GM18867 (cell line): ENCODE measurements around the gene TMEM94.

Source experiments
- ATAC-seq: cut with Tn5 transposase; IDR thresholded peaks from one replicate; pipeline ENCODE4 v1.9.1; 2021; ENCODE audit warnings: mild to moderate bottlenecking, moderate library complexity; ENCODE audit not compliant: unreplicated experiment

The TMEM94 gene

DNA sequence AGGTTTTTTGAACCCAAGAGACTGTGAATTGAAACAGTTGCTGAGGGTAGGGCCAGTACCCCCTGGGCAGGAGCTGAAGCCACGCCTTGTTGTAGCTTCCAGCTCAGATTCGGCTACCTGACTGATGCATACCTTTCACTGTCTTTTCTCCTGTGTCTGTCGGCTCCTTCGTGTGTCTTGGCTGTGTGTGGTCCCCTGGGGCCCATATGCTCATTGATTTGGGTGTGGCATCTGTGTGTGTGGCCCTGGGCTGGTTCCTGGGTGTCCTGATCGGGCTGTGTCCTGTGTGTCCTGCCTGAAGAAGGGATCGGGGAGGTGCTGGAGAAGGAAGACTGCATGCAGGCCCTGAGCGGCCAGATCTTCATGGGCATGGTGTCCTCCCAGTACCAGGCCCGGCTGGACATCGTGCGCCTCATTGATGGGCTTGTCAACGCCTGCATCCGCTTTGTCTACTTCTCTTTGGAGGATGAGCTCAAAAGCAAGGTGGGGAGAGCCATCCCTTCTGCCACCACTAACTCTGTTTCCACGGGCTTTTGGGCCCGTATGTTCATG, 38.0 kb downstream of the TMEM94 start:
- ATAC-seq: no peak

DNA sequence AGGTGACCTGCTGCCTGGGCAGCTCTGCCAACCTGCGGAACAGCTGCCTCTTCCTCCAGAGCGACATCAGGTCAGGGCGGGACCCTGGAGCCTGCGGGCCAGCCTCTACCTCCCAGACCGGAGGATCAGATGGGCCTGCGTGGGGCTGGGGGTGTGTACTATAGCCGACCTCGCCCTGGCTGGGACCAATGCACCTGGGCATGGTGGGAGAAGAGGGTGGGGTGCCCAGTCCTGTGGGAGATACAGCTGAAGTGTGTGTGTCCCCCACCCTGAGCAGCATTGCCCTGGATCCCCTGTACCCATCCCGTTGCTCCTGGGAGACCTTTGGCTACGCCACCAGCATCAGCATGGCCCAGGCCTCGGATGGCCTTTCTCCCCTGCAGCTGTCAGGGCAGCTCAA, 39.6 kb downstream of the TMEM94 start:
- ATAC-seq: no peak

DNA sequence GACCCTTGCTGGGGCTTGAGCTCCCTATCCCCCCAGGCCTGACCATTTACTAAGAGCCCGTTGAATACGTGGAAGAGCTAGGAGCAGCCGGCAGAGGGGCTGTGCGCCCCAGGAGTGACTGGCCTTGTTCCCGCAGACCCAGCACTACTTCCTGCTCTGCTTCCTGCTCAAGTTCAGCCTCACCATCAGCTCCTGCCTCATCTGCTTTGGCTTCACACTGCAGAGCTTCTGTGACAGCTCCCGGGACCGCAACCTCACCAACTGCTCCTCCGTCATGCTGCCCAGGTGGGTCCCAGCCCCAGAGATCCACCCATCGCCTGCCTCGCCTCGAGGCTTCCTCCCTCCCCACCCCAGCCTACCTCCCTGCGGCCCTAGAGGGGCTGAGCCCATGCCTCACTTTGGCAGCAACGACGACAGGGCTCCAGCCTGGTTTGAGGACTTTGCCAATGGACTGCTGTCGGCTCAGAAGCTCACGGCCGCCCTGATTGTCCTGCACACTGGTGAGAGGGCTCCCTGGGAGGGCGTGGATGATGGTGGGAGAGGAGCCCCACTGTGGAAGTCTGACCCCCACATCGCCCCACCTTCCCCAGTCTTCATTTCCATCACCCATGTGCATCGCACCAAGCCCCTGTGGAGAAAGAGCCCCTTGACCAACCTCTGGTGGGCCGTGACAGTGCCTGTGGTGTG, 41.7 kb downstream of the TMEM94 start:
- ATAC-seq: no peak

DNA sequence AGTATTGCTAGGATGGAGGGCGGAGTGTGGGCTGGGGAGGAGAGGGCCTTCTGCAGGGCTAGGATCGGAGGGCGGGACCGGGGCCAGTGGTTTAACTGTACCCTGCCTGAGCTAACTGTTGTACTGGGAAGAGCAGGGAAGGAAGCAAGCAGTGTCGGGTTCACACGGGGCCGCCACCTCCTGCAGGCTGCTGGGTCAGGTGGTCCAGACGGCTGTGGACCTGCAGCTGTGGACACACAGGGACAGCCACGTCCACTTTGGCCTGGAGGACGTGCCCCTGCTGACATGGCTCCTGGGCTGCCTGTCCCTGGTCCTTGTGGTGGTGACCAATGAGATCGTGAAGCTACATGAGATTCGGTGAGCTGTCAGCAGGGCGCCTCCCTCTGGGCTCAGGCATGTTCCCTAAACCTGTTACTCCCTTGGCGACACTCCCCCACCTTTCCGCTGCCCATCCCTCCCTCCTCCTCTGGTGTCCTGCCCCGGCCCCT, 42.3 kb downstream of the TMEM94 start:
- no peak for ATAC-seq

DNA sequence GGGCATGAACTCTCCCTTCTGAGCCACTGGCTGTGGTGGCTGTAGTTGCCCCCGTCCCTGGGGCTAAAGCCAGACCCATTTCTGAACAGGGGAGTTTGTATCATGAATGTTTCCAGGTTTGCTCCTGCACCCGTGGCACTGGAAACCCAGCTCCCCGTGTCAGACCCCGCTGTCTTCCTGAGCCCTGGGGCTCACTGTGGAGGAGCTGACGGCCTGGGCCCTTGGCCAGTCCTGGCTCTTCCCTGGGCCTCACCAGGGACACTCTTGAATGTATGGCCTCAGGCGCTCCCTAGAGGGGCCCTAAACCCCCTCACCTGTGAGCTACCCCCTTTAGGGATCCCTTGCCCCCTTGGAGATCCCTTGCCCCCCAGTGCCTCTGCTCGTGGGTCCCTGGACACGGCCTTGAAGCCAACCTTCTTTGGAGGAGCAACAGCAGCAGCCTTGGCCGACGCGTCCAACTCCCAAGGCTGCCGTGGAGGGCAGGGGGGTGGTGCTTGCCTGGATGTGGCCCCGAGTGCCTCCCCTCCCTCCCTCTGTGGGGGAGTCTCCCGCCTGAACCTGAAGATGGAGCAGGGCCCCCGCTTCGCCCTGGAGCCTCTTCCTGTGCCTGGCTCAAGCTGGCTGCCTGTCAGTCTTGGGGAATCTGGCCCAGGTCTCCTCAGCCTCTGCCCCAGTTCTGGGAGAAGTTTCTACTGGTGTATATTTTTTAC, 43.0 kb downstream of the TMEM94 start:
- ATAC-seq: no peak

DNA sequence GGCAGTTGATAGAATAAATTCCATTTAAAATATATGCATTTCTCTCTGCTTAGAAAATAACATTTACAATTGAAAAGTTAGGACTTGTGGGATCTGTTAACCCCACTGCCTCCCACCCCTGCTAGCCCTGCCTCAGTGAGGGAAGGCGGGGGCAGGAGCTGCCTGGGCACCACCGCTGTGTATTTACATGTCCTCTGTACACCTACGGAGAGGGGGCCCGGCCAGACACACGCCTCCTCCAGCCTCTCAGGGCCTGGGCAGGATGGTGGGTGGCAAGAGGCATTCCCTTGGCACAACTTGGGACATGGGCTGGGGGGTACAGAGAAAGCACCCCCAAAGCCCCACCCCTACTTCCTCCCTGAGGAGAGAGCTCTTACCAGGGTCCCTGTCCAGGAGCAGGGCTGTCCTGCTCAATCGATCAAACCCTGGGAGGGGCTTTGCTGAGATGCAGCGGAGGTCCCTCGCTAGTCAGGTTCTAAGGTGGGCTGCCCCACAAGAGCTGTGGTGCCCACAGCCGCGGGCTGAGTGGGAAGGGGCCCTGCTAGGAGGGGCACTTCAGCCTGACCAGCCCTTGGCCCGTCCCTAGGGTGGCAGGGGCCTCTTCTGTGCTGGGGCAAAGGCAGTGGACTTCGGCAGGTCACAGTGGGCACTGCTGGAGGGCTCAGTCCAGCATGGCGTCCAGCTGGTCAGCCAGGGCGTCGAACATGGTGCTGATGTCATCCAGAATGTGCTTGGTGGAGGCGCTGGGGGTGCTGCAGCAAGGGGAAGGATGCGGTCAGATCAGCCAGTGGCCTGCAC, 44.2 kb downstream of the TMEM94 start:
- no peak for ATAC-seq

DNA sequence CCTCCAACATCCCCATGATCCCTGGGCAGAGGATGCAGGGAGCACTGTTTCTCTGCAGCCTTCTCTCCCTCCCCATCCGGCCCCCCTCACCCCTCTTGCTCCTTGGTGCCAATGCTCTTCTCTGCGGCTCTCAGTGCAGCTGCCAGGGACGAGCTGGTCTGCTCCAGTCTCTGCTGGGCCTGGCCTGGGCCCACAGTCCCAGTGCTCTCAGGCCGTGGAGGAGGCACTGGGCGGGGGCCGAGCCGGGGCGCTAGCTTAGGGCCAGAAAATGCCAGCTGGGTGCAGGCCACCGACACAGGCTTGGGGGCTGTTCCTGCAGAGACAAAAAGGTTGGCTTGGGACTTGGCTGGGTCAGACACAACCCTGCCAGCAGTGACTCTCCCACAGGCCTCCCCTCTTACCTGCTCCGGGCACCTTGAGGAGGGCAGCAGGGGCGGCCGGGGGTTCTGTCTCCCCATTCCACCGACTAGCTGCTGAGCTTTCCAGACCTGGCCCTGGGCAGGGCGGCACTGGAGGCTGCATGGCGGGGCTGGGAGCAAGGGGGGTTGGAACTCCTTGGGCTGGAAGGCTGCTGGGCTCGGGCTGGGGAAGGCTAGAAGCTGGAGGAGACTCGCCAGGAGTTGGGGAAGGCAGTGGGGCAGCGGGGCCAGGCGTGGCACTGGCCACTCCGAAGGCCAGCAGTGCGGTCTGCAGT, 45.1 kb downstream of the TMEM94 start:
- no peak for ATAC-seq

DNA sequence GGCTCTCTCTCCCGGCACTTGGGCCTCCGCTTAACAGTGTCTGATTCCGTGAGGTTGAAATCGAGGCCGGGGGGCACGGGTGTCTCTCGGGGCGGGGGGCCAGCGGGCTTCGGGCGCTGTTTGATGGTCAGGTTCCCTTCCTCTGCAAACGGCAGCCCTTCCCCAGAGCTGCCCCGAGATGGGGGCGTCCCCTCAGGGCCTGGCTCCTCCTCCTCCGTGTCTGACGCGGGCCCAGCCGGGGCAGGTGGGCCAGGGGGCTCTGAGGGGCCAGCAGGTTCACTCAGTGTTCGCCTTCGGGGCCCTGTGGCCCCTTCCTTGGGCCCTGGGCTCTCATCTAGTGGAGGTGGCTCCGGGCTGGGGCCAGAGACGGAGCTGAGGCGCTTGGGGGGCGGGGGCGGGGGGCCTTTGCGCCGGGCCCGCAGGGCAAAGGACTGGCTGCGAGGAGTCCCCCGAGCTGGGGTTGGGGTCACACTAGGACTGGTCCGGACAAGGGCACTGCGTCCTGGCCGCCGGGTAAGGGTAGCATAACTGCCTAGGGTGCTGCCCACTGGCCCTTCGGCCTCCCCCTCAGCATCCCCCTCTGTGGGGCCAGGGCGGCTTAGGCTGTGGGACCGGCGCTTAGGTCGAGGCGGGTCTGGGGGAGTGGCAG, 45.8 kb downstream of the TMEM94 start:
- ATAC-seq: no peak

DNA sequence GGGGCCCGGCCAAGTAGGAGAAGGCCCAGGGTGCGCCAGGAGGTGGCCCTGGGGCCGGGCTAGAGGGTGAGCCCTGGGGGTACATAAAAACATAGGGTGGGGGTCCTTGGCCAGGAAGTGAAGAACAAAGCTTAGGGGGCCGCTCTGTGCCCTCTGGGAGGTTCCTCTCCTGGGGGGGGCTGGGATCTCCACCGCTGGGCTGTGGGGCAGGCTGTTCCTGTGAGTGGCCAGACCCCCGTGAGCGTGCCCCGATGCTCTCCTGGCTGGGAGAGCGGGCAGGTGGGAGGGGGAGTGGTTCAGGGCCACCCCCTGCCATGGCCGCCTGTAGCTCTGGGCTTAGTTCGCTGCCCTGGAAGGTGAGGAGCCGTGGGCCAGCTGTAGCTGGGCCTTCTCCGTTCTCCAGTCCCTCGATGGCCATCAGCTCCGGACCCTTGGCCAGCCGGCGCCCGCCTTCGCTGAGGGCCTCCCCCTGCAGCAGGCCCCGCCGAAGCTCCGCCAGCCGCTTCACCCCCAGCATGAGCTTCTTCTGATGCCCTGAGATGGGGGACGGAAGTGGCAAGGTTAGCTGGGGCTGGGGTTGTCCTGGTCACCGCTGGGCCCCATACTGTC, 46.4 kb downstream of the TMEM94 start:
- ATAC-seq: no peak

DNA sequence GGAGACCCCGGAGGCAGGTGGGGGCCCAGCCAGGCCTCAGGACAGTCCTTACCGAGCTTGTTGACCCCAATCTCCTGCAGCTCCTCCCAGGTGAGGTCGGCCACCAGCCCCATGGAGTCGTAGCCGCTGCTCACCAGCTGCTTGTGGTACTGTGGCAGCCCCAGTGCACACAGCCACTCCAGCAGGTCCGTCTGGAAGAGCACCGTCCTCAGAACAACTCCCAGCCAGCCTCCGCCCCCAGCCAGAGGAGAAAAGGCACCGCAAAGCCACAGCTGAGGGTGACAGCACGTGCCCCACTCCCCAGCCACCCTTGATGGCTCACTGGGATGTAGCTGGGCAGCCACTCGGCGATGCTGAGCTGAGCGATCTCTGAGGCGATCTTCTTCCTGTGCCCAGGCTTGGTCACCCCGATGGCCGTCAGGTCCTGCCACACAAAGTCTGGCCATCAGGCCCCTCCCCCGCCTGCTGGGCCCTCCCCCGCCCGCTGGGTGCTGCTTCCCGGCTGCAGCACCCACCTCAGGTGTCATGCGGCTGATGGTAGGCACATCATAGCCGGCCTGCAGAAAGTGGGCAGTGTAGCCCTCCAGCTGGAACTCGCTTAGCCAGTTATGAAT, 47.0 kb downstream of the TMEM94 start:
- ATAC-seq: no peak

DNA sequence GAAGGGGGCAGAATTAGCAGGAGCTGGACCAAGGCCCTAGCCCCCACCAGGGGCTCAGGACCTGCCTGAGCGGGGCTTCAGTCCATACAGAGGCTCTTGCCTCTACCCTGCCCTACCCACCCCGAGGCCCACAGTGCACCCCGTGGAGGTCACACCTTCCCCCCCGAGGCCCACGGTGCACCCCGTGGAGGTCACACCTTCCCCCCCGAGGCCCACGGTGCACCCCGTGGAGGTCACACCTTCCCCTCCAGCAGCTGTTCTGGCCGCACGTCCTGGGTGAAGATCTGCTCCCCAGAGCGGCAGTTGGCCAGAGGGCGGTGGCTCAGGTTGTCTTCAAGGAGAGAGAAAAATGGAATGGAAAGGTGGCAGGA, 47.5 kb downstream of the TMEM94 start:
- no peak for ATAC-seq

DNA sequence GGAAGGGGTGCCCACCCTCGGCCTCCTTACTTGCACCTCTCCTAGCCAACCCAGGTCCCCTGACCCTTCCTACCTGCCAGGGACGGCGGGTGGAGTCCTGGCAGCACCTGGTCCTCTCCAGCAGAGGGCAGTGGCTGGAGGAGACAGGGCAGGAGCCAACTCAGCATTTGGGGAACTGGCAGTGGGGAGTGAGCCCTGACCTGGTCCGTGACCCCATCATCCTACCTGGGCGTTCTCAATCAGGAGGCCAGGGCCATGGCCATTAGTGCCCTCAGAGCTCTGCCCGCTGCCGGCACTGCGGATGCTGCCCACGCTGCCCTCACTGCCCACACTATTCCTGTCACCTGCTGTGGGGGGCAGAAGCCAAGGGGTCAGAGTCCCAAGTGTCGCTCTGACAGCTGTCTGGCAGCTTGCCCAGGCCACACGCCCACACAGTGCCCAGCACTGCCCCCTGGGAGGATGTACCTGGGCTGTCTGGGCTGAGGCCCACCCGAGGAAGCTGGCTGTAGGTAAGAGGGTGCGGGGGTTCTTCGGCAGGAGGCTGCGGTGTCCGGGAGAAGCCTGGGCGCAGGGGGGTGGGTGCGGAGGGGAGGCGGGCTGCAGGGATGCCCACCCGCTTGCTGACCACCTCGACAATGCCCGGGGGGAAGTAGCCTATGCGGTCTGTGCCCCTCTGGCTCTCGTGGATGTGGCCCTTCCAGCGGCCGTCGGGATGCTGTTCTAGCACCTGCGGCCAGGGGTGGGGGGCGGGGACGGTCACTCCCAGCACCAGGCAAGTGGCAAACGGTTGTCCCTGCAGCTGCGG, 48.1 kb downstream of the TMEM94 start:
- ATAC-seq: no peak

DNA sequence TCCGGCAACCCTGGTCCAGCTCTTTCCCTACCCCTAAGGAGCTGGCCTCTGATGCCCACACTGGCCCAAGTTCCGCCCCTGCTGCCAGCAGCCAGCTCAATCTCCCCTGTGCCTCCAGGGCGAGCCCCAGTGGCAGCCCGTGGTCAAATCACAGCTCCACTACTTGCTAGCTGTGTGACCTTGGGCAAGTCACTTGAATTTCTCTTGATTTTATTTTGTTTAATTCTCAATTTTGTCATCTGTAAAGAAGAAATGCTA, 48.6 kb downstream of the TMEM94 start:
- no peak for ATAC-seq

DNA sequence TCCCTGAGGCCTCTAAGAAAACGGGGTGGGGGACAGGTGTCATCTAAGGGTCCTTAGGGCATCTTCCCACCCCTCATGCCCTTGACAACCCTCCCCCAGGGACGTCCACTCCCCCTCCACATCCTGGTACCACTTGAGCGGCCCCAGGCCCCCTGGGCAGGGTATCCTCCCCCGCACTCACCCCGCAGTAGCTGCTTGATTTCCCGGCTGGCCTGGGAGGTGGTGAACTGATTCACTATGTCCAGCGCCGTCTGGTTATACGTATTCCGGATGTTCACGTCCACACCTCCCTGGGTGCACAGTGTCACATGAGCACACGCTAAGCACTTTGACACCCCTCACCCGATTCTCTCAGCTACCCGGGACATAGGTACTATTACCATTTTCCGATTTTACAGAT, 49.2 kb downstream of the TMEM94 start:
- no peak for ATAC-seq

DNA sequence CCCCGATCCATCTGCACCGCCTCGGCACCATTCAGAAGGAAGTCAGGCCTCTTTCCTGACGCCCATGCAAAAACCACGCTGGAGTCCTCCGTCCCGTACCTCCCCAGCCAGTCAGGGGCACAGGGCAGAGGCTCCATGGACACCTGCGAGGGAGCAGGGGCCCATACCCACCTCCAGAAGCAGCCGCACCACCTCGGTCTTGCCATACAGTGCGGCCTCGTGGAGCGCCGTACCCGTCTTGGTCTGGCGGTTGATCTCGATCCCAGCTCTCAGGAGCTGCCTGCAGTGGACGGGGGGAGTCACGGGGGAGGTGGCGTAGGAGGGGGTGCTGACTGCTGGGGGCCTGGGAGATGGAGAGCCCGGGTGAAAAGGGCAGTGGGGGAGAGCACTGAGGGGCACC, 49.7 kb downstream of the TMEM94 start:
- ATAC-seq: no peak

DNA sequence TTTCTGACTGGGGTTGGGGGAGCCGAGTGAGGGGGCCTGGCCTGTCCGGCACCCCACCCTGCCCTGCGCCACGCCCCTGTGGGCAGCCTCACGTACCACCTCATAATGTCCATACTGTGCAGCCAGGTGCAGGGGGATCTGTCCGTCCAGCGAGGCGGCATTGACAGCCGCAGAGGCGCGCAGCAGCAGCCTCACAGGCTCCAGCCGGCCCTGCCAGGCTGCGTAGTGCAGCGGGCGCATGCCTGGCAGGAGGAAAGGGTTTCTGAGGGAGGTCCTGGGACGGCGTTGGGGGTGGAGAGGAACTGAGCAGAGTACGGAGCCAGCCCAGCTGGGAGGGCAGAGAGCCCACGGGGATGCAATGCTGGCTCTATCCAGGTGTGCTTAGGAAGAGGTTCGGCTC, 50.5 kb downstream of the TMEM94 start:
- ATAC-seq: no peak

DNA sequence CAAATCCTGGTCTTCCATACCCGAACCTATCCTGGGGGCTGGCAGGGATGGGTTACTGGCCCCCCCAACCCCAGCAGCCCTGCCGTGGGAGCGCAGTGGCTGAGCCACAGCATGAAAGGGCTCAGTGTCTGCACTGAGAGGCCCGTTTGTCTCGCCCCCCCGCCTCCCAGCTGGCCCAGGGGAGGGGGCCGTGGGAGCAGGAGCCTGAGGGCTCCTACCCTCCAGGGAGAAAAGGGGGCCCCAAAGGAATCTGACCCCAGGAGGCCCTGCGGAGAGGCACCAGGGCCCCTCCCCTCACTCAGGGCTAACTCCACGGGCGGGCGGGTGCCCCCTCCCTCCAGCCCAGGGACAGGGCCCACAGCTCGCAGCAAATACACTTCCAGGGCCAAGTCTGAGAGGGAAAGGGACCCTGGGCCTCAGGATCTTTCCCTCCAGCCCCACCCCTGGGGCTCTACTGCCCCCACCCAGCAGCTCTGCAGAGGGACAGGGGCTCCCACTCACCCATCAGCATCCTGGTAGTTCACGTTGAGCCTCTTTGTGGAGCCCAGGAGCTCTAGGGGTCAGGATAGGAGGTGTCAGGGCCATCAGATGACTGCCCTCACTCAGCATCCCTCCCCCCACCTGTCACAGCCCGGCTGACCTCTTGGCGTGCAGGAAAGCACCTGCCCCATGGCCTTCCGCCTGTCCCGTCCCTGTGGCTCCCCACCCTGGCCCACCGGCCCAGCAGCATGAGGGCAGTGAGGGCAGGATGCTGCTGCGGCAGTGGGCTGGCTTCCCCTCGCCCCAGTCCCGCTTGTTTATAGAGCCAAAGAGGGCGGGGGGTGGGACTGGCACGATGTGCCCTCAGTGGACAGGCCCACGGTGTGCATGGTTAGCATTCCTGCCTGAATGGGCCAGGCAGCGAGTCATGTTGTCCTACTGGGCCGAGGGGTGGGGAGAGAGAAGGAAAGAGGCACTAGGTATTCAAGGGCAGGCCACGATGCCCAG, 51.6 kb downstream of the TMEM94 start:
- ATAC-seq: no peak

DNA sequence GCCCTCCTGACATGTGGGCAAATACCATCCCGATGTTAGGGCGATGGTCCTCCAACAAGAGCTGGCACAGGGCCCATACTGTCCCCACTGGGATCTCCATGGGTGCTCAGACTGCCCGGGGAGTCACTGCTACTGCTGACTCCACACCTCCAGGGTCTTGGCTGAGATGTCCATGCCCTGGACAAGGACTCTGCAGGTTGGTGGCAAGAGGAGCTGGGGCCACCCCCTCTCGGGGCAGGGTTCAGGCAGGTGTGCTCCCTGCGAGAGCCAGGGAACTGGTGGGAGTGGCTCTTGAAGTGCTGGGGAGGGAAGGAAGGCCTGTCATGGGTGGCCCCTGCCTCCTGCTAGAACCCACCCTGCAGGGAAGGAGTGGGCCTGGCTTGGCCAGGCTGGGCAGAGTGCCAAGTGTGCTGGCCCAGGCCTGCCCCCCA, 52.5 kb downstream of the TMEM94 start:
- ATAC-seq: no peak
